ENCODE results near the gene PLK5. TPM values are rescaled to one million over a fixed set of nuclear protein-coding genes. Genes with fewer than 3 reads are reported as not detected.

The PLK5 gene
- total and polyA plus RNA-seq, 2 donors from 2014 or later, result not detected

DNA sequence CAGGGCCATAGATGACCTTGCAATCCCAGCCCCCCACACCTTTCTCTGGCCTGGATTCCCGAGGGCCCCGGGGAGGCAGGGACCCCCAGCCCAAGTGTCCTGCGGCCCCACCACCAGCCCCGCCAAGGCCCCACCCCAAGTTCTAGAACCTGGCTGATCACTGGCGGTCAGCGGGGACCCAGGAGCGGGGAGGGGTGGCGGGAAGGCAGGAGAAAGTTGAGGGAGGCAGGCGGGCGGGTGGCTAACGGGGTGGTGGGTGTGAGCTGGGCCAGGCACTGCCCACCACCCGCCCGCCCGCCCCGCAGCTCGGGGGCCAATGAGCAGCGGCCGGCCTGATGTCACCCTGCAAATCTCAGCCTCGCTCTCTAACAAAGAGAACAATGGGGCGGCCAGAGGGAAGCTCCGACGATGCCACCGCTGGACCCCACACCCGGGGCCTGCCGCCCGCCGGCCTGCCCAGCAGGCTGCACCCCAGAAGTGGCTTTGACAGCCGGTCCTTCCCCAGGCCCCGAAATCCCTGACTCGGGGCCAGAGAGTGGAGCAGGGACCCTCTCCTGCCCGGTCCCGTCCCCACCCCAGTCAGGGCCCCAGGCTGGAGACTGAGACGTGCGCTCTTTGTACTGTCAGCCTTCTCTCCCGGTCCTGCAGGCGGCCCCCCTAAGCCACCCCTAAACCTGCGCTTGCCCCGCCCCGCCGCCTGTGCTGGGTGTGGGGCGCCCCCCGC is 42.7 kb downstream of the PLK5 start:
- intact Hi-C loops (cut with DNase I), result no loop called here
- Histone ChIP-seq H3K27me3 (ENCODE audit: control insufficient read depth, insufficient read depth, low read length) (no peaks in the 10 kb centered on the region), H3K4me3 (ENCODE audit: low read length in 3 of 3) (peak overlapping the region in 2 of 3 donors; percentile 51), H3K27ac (ENCODE audit: low read depth in 2 of 2, low read length in 2 of 2) (peak overlapping the region in 1 of 2 donors; percentile 51), H3K9ac (ENCODE audit: low read length in 3 of 3) (peak overlapping the region in 1 of 3 donors; percentile 42), H3K9me3 (ENCODE audit: control insufficient read depth in 2 of 3, insufficient read depth in 1 of 3, low read length in 3 of 3) (no peaks in the 10 kb centered on the region), H3K36me3 (ENCODE audit: control insufficient read depth in 2 of 3, insufficient read depth in 3 of 3, low read length in 3 of 3) (no peaks in the 10 kb centered on the region), H3K4me1 (ENCODE audit: control insufficient read depth in 2 of 3, insufficient read depth in 2 of 3, low read depth in 1 of 3, low read length in 3 of 3) (peaks cover 0 to 9% (median 0%) of the 10 kb centered on the region in 3 donors)
- TF ChIP-seq, protein P1, sequence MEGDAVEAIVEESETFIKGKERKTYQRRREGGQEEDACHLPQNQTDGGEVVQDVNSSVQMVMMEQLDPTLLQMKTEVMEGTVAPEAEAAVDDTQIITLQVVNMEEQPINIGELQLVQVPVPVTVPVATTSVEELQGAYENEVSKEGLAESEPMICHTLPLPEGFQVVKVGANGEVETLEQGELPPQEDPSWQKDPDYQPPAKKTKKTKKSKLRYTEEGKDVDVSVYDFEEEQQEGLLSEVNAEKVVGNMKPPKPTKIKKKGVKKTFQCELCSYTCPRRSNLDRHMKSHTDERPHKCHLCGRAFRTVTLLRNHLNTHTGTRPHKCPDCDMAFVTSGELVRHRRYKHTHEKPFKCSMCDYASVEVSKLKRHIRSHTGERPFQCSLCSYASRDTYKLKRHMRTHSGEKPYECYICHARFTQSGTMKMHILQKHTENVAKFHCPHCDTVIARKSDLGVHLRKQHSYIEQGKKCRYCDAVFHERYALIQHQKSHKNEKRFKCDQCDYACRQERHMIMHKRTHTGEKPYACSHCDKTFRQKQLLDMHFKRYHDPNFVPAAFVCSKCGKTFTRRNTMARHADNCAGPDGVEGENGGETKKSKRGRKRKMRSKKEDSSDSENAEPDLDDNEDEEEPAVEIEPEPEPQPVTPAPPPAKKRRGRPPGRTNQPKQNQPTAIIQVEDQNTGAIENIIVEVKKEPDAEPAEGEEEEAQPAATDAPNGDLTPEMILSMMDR (IDR thresholded peaks at IDR 0.05; ENCODE audit: borderline replicate concordance, extremely low read depth, insufficient read depth), result no peak
- FAIRE-seq, result no peak
- peak; percentile 89 to 96 (median 92) for DNase-seq

DNA sequence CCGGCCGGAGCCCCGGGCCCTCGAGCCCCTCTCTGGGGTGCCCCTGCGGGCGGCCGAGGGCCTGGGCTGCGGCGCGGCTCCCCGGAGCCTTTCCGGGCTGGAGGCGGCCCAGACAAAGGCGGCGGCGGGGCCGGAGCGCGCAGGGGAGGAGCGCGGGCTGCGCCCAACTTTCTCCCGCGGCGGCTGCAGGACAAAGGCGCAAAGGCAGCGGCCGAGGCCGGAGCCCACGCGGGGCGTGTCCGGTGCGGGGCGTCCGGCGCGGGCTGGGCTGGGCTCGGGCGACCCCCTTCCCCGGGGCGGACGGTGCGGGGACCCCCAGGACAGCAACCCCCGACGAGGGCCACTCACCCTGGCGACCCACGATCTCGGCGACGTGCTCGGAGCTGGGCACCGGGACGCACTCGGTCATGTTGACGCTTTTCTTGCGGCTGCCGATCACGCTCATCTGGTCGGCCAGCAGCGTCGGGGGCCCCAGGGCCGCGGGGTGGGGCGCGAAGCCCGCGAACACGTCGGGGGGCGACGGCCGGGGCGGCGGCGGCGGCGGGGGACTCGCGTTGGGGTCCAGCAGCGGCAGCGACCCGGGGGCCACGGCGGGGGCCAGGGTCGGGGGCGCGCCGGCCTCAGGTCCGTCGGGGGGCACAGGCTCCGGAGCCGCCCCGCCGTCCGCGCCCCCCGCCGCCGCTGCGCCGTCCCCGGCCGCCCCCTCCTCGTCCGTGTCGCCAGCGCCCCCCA is 43.4 kb downstream of the PLK5 start:
- FAIRE-seq (no peak), DNase-seq (peak; percentile 23 to 84 (median 44))
- TF ChIP-seq, protein P1 (IDR thresholded peaks at IDR 0.05; ENCODE audit: borderline replicate concordance, extremely low read depth, insufficient read depth), result no peak
- intact Hi-C loops (cut with DNase I), result no loop called here
- H3K4me1 ChIP-seq (ENCODE audit: control insufficient read depth in 2 of 3, insufficient read depth in 2 of 3, low read depth in 1 of 3, low read length in 3 of 3), result peaks cover 0 to 9% (median 0%) of the 10 kb centered on the region in 3 donors
- H3K9ac ChIP-seq (ENCODE audit: low read length in 3 of 3), result no peak overlapping the region
- H3K27me3 ChIP-seq (ENCODE audit: control insufficient read depth, insufficient read depth, low read length), result no peaks in the 10 kb centered on the region
- no peaks in the 10 kb centered on the region for H3K36me3 ChIP-seq (ENCODE audit: control insufficient read depth in 2 of 3, insufficient read depth in 3 of 3, low read length in 3 of 3)
- H3K4me3 ChIP-seq (ENCODE audit: low read length in 3 of 3), result peak overlapping the region in 2 of 3 donors; percentile 41 to 48
- H3K9me3 ChIP-seq (ENCODE audit: control insufficient read depth in 2 of 3, insufficient read depth in 1 of 3, low read length in 3 of 3), result no peaks in the 10 kb centered on the region
- peak overlapping the region in 1 of 2 donors; percentile 51 for H3K27ac ChIP-seq (ENCODE audit: low read depth in 2 of 2, low read length in 2 of 2)

DNA sequence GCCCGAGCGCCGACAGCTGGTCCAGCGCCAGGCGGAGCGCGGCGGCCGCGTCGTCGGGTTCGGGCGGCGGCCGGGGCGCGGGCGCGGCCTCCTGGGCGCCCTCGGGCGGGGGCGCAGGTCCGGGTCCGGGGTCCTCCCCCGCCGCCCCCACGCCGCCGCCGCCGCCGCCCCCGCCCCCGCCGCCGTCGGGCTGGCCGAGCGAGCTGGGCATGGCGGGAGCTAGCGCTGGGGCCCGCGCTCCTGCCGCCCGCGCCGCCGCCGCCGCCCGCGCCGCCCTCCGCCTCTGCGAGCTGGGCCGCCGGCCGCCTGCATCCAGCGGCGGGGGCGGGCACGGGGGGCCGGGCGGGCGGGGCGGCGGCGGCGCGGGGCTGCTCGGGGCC is 44.0 kb downstream of the PLK5 start:
- FAIRE-seq, result no peak
- H3K27me3 ChIP-seq (ENCODE audit: control insufficient read depth, insufficient read depth, low read length), result no peaks in the 10 kb centered on the region
- TF ChIP-seq, protein P1 (IDR thresholded peaks at IDR 0.05; ENCODE audit: borderline replicate concordance, extremely low read depth, insufficient read depth), result no peak
- DNase-seq, result peak in 1 of 5 donors; percentile 28
- intact Hi-C loops (cut with DNase I), result no loop called here
- no peaks in the 10 kb centered on the region for H3K36me3 ChIP-seq (ENCODE audit: control insufficient read depth in 2 of 3, insufficient read depth in 3 of 3, low read length in 3 of 3)
- H3K9ac ChIP-seq (ENCODE audit: low read length in 3 of 3), result no peak overlapping the region
- no peak overlapping the region for H3K4me3 ChIP-seq (ENCODE audit: low read length in 3 of 3)
- no peaks in the 10 kb centered on the region for H3K9me3 ChIP-seq (ENCODE audit: control insufficient read depth in 2 of 3, insufficient read depth in 1 of 3, low read length in 3 of 3)
- no peak overlapping the region for H3K27ac ChIP-seq (ENCODE audit: low read depth in 2 of 2, low read length in 2 of 2)
- peaks cover 0 to 9% (median 0%) of the 10 kb centered on the region in 3 donors for H3K4me1 ChIP-seq (ENCODE audit: control insufficient read depth in 2 of 3, insufficient read depth in 2 of 3, low read depth in 1 of 3, low read length in 3 of 3)
